GM19099 (cell line): ENCODE data around the gene C19orf73.

ENCODE experiments used
- POLR2A ChIP-seq: IDR thresholded peaks from 3 replicates; pipeline ENCODE4 v1.6.1; 2011; ENCODE audit warnings: low read depth; ENCODE audit not compliant: insufficient read length; ENCODE audit errors: extremely low read depth

The C19orf73 gene

DNA sequence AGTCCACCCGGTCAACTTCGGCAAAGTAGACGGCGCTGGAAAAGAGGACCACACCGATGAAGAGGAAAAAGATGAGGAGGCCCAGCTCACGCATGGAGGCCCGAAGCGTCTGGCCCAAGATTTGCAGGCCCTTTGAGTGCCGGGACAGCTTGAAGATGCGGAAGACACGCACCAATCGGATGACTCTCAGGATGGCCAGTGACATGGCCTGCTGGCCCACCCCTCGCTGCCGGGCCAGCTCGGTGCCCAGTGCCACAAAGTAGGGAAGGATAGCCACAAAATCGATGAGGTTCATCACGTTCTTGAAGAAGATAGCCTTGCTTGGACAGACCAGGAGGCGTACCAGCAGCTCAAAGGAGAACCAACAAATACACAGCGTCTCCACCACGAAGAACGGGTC, 48.5 kb downstream of the C19orf73 start:
- no peak for TF ChIP-seq POLR2A

GRCh38 chr19:49069026-49069425, 49.9 kb downstream of the C19orf73 start:
- no peak for TF ChIP-seq POLR2A
